Esophagus mucosa (tissue), 1 donor: ENCODE data around the gene GFOD2. TPM values are rescaled to one million over a fixed set of nuclear protein-coding genes. Genes with fewer than 3 reads are reported as not detected.

Experiments
- ATAC-seq: fragments of 200-7000 bp; cut with Tn5 transposase; one replicate; pipeline ENCODE4 v1.9.1; 2020
- total RNA-seq: library from RNA; stranded (reverse); gene quantifications from one replicate; pipeline ENCODE4 v1.2.4, GENCODE V29; 2023
- donor health status: DM: yes; HTN: yes; CAD: no.

GFOD2 gene
- total RNA-seq, 1 donor from 2014 or later: 25.4 TPM

GRCh38 chr16:67657751-67658518 lies 61.2 kb downstream of the GFOD2 start:
- no peak for ATAC-seq

- no peak for ATAC-seq
Observed at GRCh38 chr16:67657017-67657608, 62.0 kb downstream of the GFOD2 start.

- ATAC-seq: no peak
Observed at GRCh38 chr16:67656344-67657016, 62.6 kb downstream of the GFOD2 start.

GRCh38 chr16:67655363-67655762 lies 63.8 kb downstream of the GFOD2 start:
- no peak for ATAC-seq

- no peak for ATAC-seq
Observed at GRCh38 chr16:67654403-67654911, 64.7 kb downstream of the GFOD2 start.

GRCh38 chr16:67653789-67654402 lies 65.2 kb downstream of the GFOD2 start:
- no peak for ATAC-seq

GRCh38 chr16:67653128-67653788 lies 65.9 kb downstream of the GFOD2 start:
- ATAC-seq: no peak

GRCh38 chr16:67652578-67653127 lies 66.5 kb downstream of the GFOD2 start:
- ATAC-seq: peak; percentile 48

GRCh38 chr16:67651847-67652246 lies 67.3 kb downstream of the GFOD2 start:
- no peak for ATAC-seq

- ATAC-seq: no peak
Observed at GRCh38 chr16:67651039-67651438, 68.1 kb downstream of the GFOD2 start.

GRCh38 chr16:67650023-67650422 lies 69.1 kb downstream of the GFOD2 start:
- no peak for ATAC-seq

GRCh38 chr16:67649494-67649931 lies 69.6 kb downstream of the GFOD2 start:
- ATAC-seq: peak; percentile 21

GRCh38 chr16:67648764-67649407 lies 70.2 kb downstream of the GFOD2 start:
- ATAC-seq: no peak

GRCh38 chr16:67648088-67648763 lies 70.9 kb downstream of the GFOD2 start:
- no peak for ATAC-seq

- no peak for ATAC-seq
Observed at GRCh38 chr16:67647681-67648080, 71.4 kb downstream of the GFOD2 start.

GRCh38 chr16:67647111-67647651 lies 71.9 kb downstream of the GFOD2 start:
- peak; percentile 56 for ATAC-seq

- no peak for ATAC-seq
Observed at GRCh38 chr16:67645397-67646121, 73.6 kb downstream of the GFOD2 start.

GRCh38 chr16:67644038-67644437 lies 75.1 kb downstream of the GFOD2 start:
- ATAC-seq: no peak

GRCh38 chr16:67641779-67642708 lies 77.1 kb downstream of the GFOD2 start:
- ATAC-seq: peak; percentile 71
